Kidney glomerular epithelial cell (primary cell): ENCODE results near the gene SLC6A6.
A peak's percentile ranks its signal among the peaks of the same experiment; 100 is the strongest.

Source experiments
- DNase-seq: peaks from one replicate; lab custom pipeline; 2025; lab: John Stamatoyannopoulos, UW

SLC6A6 gene

GRCh38 chr3:14422016-14422963 is 19.9 kb downstream of the SLC6A6 start:
- no peak for DNase-seq

DNA sequence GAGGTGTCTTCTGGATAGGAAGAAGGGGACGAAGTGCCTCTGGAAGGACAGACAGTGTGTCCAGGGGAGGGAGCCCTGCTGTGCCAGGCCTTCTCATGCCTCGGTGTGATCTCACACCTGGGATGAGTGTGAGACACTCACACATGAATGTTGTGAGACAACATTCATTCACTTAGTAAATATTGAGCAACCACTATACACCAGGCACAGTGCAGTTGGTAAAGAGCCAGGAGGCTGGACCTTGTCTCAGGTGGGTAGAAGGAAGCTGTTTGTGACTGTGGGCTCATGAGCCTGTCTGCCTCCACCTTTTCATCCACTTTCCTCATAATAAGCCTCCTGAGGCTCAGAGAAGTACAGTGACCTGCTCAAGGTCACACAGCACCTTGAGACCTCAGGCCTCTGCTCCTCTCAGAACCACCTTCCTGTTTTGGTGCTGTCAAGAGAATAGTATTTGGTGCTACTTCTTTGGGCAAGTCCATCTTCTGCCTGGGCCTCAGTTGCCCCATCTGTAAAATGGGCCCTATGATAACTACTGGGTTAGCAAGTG is 20.9 kb downstream of the SLC6A6 start:
- no peak for DNase-seq

- no peak for DNase-seq
These were observed 21.6 kb downstream of the SLC6A6 start for GRCh38 chr3:14423963-14424362.

GRCh38 chr3:14424711-14425580 is 22.5 kb downstream of the SLC6A6 start:
- DNase-seq, result no peak

- DNase-seq, result no peak
These were observed 23.3 kb downstream of the SLC6A6 start for GRCh38 chr3:14425581-14426304.

- DNase-seq, result no peak
These were observed 23.9 kb downstream of the SLC6A6 start for GRCh38 chr3:14426305-14426620.

DNA sequence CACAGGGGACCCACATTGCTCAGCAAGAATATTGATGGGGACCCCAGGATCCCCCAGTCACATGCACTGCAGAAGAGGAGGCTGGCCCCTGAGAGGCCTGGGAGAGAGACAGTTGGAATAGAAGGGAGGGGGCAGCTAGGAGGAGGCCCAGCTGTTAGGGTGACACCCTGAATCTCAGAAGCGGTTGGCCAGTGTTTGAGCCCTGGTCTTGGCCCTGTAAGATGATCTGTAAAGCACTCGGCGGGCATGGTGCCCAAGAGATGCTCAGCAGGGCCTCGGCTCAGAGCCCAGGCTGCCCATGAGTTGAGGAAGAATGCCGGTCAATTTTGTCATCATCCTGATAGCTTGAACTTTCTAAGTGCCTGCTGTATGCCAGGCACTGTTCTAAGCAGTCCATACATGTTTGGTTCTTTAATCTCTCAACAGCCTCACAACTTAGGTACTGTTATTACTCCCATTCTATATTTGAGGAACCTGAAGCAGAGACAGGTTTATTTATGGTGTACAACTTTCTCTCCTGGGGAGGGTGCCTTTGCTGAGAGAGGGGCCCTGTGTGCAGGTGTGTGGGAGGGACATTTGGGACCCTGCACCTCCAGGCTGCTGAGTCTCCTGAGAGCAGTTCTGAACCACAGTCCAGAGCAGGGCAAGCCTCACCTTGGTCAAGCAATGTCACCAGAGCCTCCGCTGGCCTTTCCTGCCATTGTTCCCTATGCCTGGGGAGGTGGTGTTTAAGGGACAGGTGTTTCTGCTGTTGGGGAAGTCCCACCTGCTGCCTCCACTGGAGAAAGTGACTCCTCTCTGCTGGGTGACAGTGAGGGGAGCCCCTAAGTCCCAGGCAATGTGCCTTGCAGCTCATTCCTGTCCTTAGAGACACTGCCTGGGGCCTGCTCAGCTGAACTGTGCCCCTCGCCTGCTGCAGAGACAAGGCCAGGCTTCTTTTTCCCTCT is 26.0 kb downstream of the SLC6A6 start:
- DNase-seq, result no peak

DNA sequence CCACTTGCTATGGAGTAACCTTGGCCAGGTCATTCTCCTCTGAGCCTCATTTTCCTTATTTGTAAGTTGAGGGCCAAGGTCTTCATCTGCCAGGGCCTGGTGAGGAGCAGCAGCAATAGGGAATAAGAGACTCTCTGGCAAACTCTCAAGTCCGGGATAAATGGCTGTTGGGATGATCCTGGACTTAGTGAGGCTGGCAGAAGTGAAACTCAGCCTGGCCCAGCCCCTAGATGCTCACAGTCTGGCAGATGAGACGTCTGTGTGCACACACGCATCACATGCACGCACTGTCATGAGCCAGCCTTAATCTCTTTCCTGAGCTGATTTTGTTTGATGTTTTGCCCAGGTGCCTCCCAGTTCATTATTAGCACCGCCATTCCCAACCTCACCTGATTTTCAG is 26.8 kb downstream of the SLC6A6 start:
- no peak for DNase-seq

- DNase-seq, result no peak
These were observed 27.2 kb downstream of the SLC6A6 start for GRCh38 chr3:14429640-14430039.

- DNase-seq, result no peak
These were observed 27.6 kb downstream of the SLC6A6 start for GRCh38 chr3:14430053-14430452.

DNA sequence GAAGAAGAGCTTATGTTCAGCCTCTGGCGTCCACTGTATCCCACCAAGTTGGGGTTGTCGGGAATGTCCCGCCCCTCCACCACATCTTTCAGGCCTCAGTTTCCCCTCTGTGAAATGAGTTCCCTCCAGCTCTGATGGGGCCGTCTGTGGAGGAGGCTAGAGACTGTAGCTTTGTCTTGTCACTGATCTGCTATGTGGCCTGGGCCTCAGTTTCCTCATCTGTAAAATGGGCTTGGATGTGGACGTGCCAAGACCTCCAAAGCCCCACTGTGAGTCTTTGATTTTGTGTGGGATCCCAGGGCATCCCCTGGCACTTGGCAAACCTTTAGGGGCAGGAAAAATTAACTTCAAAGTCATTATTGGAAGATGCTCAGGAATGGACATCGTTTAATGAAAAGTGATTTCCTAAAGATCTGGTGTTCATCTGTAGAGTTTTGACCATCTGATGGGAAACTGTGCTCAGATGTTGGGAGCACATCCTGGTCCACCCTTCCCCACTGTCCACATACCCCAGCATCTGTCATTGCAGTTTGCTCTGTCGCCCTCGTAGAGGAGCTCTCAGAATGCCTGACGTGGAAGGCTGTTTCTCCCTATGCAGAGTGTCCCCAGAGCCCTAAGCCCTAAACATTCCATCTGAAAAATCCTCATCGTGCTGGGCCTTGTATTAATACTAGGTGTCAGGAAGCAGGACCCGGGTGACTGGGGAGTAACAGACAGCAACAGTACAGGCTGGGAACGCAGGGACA is 28.5 kb downstream of the SLC6A6 start:
- DNase-seq, result no peak

DNA sequence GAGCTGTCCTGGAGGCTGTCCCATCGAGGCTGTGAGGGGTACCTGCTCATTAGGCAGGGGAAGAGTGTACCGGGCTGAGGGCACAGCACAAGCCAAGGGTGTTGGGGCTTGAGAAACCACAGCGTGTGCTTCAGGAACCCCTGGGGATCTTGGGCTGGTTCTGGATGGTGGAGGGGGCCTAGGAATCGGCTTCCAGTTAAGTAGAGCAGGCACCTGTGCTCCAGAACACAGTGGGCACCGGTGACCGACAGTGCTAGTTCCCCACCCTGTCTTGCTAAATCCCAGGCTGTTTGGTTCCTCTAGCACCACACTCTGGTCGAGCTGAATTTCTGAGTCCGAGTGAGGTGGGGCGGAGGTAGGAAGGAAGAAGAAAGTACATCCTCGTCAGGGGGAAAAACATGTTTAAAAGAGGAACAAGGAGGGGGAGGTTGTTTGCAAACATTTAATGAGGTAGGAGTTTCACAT is 29.1 kb downstream of the SLC6A6 start:
- no peak for DNase-seq

- peak; percentile 73 for DNase-seq
These were observed 29.8 kb downstream of the SLC6A6 start for GRCh38 chr3:14431917-14432834.

DNA sequence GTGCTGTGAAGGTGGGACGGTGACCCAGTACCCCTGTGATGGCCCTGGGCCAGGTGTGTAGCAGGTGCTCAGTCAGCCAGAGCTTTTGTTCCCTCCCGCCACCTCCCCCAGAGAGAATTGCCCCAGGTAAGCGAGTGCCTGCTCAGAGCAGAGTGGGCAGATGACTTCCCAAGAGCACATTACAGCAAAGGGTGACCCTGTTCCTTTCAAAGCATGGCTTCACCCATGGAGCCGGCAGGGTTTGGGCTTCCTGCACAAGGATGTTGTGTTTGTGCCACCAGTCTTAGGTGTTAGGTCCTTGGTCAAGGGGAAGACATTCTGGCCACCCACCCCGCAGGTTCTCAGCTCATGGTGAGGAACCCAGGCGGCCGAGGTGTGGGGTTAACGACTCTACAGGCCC is 30.7 kb downstream of the SLC6A6 start:
- no peak for DNase-seq

GRCh38 chr3:14434126-14434497 is 31.7 kb downstream of the SLC6A6 start:
- no peak for DNase-seq

DNA sequence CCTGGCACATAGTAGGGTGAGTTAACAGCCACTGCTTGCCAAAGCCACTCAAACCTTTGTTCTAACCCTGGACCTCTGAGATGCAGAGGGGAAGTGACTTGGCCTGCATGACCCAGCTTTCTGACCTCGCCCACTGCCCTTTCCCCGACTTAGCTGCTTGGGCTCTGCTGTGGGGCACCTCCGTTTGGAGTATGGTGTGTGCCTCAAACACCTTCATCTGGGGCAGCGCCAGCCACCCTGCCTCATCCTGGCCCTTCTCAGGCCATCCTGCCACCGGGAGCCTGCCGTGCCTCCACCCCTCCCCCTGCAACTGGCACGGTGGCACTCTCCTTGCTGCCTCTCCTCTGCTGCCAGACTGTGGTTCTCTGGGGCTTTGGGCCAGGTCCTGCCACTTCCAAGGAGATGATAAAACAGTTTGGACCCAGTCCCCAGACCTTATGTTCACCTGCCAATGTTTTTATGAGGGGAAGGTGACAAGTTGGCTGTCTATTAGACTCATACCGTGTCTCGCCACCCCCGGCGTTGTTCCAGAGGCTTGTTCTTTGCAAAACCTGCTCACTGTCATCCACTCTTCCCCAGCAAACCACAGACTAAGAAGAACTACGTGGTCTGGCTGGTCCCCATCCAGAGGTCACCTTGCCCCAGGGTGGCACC is 32.2 kb downstream of the SLC6A6 start:
- DNase-seq, result no peak

DNA sequence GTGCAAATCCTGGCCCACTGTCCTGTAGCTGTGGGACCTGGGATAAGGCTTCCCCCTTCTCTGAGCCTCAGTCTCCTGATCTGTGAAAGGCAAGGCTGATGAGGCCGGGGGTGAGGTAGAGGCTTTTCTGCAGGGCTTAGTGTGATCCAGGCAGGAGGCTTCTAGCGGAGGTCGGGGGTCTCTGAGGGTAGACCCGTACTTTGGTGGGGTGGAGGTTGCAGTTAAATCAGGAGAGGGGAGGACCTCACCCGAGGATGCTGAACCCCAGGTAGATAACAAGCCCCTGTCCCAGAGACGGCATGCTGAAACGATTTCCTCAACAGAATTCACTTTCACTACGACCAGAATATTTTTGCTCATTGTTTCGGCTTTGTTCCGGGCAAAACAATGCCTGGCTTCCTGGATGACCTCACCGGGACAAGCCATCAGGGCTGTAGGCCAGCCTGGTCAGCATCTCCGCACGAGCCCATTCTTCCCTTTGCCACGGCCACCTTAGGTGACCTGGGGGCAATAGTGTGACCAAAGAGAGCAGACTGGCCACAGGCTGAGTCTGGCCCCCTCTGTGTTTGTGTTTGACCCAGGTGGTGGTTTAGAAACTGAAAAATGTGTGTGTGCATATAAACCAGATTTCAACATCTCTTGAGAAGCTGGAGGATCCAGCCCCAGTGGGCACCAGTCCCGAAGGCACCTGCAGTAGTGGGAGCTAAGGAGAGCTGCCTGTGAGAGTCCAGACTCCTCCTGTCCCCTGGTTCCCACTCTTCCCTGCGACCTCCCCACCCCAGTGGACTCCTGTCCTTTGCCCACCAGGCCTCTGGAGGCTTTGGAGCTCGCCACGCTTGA is 33.0 kb downstream of the SLC6A6 start:
- peak; percentile 36 for DNase-seq

DNA sequence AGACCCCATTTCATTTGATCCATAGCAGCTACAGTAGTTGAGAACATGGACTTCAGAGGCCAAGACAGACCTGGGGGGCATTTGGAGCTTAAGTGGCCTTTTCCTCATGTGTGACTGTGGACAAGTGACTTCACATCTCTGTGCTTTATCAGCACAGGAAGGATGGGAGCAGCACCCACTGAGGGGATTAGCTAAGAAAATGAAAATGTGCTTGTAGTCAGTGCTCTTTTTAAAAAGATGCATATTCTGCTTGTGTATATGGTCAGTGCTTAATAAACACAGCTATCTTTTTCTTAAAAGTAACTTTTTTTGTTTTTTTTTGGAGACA is 34.5 kb downstream of the SLC6A6 start:
- no peak for DNase-seq
